ENCODE measurements around the gene E2F4. TPM values are rescaled to one million over a fixed set of nuclear protein-coding genes. Genes with fewer than 3 reads are reported as not detected.

The E2F4 gene
- total RNA-seq, 1 donor from 2014 or later, result 17.8 TPM

DNA sequence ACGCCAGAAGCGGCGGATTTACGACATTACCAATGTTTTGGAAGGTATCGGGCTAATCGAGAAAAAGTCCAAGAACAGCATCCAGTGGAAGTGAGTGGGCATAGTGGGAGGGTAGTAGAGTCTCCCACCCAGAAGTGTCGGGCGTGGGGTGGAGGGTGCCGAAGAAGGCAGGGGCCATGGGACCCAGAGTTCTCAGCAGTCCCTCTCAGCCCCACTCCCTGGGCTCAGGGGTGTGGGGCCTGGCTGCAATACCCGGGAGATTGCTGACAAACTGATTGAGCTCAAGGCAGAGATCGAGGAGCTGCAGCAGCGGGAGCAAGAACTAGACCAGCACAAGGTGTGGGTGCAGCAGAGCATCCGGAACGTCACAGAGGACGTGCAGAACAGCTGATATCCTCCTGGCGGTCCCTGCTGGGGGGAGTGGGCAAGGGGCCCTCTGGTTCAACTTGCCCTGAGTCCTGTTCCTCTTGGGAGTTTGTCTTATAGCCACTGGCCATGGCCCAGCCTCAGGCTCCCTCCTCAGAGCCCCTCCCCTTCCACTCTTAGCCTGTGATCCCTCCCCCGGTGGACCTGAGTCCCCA is 916 bp downstream of the E2F4 start:
- no peak for DNase-seq

- no peak for DNase-seq
Observed at GRCh38 chr16:67193536-67193935, 1.6 kb downstream of the E2F4 start.

- DNase-seq, result no peak
Observed at GRCh38 chr16:67194260-67194659, 2.3 kb downstream of the E2F4 start.

DNA sequence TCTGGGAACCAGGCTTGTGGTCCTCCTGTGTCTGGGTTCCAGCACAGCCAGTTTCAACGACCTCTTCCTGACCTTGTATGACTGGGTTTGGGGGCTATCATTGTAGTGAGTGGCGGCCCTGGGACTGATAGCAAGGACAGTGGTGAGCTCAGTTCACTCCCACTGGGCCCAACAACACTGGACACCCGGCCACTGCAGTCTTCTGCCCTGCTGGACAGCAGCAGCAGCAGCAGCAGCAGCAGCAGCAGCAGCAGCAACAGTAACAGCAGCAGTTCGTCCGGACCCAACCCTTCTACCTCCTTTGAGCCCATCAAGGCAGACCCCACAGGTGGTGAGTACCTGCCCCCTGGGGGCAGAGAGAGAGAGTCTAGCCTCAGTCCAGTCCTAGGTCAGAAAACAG is 3.7 kb downstream of the E2F4 start:
- DNase-seq, result no peak

GRCh38 chr16:67196881-67197280 is 4.9 kb downstream of the E2F4 start:
- DNase-seq, result no peak

GRCh38 chr16:67197704-67198103 is 5.7 kb downstream of the E2F4 start:
- no peak for DNase-seq

DNA sequence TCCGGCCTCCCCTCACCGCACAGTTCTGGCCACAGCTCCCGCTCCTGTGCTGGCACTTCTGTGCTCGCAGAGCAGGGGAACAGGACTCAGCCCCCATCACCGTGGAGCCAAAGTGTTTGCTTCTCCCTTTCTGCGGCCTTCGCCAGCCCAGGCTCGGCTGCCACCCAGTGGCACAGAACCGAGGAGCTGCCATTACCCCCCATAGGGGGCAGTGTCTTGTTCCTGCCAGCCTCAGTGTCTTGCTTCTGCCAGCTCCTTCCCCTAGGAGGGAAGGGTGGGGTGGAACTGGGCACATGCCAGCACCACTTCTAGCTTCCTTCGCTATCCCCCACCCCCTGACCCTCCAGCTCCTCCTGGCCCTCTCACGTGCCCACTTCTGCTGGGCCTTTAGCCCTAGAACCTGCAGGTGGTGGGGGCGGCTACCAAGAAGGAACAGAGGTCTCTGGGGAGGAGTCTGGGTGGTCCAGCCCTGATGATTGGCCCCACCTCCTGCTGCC is 6.3 kb downstream of the E2F4 start:
- no peak for DNase-seq

GRCh38 chr16:67199011-67199807 is 7.3 kb downstream of the E2F4 start, which contains the start of gene ELMO3:
TSS of gene ELMO3 (plus strand) at chr16:67199131. CDS start at chr16:67199327, 196 bp downstream.
- no peak for DNase-seq

GRCh38 chr16:67199808-67200198 is 7.8 kb downstream of the E2F4 start:
- DNase-seq, result no peak

DNA sequence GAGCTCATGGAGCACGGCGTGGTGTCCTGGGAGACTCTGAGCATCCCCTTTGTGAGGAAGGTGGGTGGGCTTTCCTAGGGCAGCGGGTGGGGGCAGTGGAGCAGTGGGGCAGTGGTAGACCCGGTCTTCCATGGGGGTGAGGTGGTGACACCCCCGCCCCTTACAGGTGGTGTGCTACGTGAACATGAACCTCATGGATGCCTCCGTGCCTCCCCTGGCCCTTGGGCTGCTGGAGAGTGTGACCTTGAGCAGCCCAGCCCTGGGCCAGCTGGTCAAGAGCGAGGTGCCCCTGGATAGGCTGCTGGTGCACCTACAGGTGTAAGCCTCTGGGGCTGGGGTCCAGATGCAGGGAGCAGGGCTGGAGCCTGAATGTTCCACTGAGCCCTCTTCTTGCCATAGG is 8.5 kb downstream of the E2F4 start:
- DNase-seq, result no peak

GRCh38 chr16:67201411-67202345 is 9.7 kb downstream of the E2F4 start:
- DNase-seq, result no peak

- DNase-seq, result no peak
Observed at GRCh38 chr16:67202426-67202825, 10.5 kb downstream of the E2F4 start.

DNA sequence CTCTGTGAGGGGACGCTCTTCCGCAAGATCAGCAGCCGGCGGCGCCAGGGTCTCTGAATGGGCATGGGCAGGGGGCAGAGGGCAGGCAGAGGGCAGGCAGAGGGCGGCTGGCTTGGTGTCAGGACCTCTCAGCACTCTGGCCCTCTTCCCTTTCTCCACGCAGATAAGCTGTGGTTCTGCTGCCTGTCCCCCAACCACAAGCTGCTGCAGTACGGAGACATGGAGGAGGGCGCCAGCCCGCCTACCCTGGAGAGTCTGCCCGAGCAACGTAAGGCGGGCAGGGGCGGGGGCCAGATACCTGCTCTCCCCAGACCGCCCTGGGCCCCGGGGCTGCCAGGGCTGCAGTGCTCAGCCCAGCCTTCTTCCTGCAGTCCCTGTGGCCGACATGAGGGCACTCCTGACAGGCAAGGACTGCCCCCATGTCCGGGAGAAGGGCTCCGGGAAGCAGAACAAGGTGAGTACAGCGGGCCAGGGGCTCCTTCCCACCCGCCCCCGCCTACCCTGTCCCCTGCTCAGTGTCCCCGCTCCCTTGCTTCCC is 11.1 kb downstream of the E2F4 start:
- DNase-seq, result no peak

- DNase-seq, result no peak
Observed at GRCh38 chr16:67204076-67204475, 12.1 kb downstream of the E2F4 start.

DNA sequence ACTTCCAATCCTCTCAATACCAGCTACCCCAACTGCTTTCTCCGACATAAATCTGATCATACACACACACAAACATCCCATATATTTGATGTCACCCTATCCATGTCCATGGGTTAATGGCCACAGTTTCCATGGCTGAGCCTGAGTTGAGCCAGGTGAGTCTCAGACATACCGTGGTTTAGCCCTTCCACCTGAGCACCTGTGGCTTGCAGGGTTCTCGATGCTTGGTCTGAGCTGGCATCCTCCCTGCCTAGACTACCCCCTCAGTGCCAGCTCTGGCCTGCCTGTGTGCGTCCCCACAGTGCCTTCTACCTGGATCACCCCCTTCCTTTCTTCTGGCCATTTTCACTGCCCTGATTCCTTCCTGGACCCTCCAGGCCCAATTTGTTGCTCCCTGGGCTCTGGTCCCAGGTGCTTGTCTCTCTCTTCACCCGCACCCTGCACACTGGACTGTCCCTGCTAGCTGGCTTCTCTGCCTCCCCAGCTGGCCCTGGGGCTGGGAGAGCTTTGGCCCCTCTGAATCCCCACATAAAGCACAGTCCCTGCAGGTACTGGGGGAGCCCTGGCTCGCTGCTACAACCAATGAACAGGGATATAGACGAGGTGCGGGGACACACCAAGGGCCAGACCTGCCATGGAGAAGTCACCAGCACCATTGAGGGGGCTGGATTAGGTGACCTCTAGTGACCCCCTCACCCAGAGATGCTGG is 14.3 kb downstream of the E2F4 start:
- no peak for DNase-seq

- no peak for DNase-seq
Observed at GRCh38 chr16:67206838-67207248, 14.9 kb downstream of the E2F4 start.

- DNase-seq, result no peak
Observed at GRCh38 chr16:67207249-67208091, 15.5 kb downstream of the E2F4 start.

GRCh38 chr16:67208154-67208896 is 16.4 kb downstream of the E2F4 start:
- DNase-seq, result no peak

- DNase-seq, result no peak
Observed at GRCh38 chr16:67209565-67209964, 17.6 kb downstream of the E2F4 start.

Data from occipital lobe (tissue), 2 donors.